GM19240 (cell line): Measurements from ENCODE around the gene ACTN1.
"Not testable (repeated sequence)": the region's sequence is repeated elsewhere in the genome, so short reads cannot be mapped to it uniquely, and the experiment has no call there.

Experiments
- DNase-seq: peaks from one replicate; pipeline ENCODE4 v3.0.0; 2011; ENCODE audit warnings: low spot score; ENCODE audit not compliant: insufficient read length

ACTN1 gene

GRCh38 chr14:68866991-68867533 is 112.0 kb downstream of the ACTN1 start:
- no peak for DNase-seq

GRCh38 chr14:68865542-68865941 is 113.6 kb downstream of the ACTN1 start:
- no peak for DNase-seq

- no peak for DNase-seq
Observed at GRCh38 chr14:68864361-68864750, 114.7 kb downstream of the ACTN1 start.

- no peak for DNase-seq
Observed at GRCh38 chr14:68863610-68864360, 115.3 kb downstream of the ACTN1 start.

DNA sequence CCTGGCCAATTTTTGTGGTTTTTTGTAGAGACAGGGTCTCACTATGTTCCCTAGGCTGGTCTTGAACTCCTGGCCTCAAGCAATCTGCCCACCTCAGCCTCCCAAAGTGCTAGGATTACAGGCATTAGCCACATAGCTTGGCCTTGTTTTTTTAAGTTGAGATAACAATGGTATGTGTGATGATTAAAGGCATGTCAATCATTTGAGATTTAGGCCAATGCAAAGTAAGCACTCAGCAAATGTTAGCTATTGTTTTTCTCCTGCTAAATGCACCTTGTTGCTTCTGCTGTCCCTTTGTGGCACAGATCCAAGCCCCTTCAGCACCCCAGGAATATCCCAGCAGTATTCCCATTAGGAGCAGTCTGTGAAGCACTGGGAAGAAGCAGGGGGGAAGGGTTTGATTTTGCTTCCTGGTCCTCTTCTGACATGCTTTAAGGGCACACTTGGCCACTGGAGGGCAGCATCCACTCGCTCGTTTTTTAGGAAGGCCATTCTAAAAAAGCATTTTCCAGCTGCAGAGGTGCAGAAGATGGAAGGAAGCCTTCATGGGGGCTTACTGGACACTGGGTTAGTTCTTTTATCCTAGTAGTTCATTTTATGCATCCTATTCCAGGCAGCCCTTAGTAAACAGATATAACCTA is 116.0 kb downstream of the ACTN1 start:
- DNase-seq: peak; percentile 61

GRCh38 chr14:68860771-68861170 is 118.3 kb downstream of the ACTN1 start:
- no peak for DNase-seq

GRCh38 chr14:68857516-68858070 is 121.5 kb downstream of the ACTN1 start:
- no peak for DNase-seq

GRCh38 chr14:68856572-68856971 is 122.5 kb downstream of the ACTN1 start:
- DNase-seq: no peak

DNA sequence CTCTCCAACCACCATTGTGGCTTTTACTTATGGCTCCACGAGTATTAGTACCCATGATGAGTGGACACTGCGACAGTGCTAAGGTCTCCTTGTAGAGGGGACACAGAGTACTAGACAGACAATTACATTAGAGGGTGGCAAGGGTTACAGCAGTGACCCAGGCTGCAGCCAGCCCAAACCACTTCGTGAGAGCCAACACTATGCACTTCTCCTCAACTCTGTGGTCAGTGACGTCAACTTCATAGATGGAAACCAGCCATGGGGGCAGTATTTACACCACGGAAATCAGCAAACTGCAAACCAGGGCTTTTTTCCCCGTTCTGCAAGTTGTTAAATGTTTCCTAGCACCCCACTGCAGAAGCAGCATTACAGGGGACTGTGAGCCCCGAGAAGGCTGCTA is 124.7 kb downstream of the ACTN1 start:
- no peak for DNase-seq

GRCh38 chr14:68853749-68854148 is 125.4 kb downstream of the ACTN1 start:
- no peak for DNase-seq

DNA sequence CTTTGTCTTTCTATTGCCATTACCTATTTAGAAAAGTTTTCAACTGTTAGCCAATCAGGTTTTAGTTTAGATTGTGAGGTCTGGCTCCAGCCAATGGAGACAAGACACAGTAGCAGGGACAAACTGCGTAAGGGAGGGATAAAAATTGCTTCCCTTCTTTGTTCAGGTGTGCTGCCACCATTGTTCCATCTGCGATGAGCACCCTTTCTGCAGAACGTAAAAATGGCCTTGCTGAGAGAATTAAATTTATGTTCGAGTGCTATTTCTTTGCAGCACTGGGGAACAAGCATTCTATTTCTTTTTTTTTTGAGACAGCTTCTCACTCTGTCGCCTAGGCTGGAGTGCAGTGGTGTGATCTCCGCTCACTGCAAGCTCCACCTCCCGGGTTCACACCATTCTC is 126.6 kb downstream of the ACTN1 start:
- DNase-seq: not testable (repeated sequence)

DNA sequence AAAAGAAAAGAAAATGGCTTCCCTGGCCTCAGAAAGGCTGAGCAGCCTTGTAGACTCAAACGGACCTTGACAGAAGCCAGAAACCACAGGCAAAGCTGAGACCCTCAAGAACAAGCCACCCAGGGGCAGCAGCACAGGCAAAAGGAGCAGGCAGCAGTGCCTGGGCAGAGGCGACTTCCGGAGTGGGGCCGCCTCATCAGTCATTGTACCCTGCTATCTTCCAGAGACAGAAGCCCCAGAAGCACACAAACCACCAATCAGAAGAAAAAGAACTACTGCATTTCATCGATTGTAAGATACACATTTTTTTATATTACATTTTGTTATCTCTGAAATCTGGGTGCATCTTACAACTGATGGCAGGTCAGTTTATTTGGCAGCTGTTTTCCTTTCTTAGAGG is 128.0 kb downstream of the ACTN1 start:
- DNase-seq: no peak

GRCh38 chr14:68849416-68849815 is 129.7 kb downstream of the ACTN1 start:
- no peak for DNase-seq

DNA sequence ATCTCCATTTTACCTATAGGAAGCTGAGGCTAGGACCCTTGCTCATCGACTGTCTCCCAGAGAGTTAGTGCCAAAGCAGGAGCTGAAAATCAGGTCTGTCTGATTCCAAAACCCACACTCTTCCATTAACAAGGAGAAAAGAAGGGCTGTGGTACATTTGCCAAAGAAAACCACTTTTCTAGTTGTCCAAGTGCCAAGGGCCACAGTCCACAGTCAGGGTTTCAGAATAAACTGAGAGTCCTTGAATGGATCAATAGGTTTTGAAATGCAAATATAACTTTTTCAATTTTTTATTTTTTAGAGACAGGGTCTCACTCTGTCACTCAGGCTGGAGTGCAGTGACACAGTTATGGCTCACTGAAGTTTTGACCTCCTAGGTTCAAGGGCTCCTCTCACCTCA is 130.8 kb downstream of the ACTN1 start:
- DNase-seq: no peak

DNA sequence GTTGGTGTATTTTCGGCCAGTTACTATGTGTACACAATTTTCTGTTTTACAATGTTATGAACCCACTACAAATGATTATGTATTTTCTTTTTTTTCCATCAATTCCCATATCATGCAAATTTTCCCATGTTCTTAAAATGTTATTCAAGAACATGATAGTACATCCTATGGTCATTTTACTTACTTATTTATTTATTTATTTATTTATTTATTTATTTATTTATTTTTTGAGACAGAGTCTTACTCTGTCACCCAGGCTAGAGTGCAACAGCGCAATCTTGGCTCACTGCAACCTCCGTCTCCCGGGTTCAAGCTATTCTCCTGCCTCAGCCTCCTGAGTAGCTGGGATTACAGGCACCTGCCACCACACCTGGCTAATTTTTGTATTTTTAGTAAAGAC is 131.5 kb downstream of the ACTN1 start:
- DNase-seq: not testable (repeated sequence)

DNA sequence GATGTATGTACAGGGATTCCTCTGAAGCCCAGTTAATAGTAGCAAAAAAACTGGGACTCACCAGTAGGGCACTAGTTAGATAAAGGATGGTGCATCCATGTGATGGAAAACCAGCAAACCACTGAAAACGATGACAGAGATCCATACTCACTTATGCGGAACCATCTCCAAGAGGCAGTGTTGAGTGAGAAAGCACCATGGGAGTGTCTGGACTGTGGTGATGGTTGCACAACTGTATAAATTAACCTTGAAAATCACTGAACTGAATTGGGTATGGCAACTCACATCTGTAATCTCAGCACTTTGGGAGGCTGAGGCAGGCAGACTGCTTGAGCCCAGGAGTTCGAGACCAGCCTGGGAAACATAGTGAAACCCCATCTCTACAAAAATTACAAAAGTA is 132.6 kb downstream of the ACTN1 start:
- no peak for DNase-seq

DNA sequence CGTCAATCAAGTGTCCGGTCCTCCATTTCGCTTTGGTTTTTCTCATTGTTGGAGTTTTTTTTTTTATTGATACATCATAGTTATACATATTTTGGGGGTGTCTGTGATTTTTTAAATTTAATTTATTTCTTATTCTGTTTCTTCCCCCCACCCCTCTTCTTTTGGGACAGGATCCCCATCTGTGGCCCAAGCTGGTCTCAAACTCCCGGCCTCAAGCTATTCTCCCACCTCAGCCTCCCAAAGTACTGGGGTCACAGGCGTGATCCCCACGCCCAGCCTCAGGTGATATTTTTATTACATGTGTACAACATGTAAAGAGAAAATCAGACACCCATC is 134.9 kb downstream of the ACTN1 start:
- DNase-seq: no peak

GRCh38 chr14:68843471-68844209 is 135.5 kb downstream of the ACTN1 start:
- peak; percentile 23 for DNase-seq

- no peak for DNase-seq
Observed at GRCh38 chr14:68842298-68842697, 136.8 kb downstream of the ACTN1 start.

DNA sequence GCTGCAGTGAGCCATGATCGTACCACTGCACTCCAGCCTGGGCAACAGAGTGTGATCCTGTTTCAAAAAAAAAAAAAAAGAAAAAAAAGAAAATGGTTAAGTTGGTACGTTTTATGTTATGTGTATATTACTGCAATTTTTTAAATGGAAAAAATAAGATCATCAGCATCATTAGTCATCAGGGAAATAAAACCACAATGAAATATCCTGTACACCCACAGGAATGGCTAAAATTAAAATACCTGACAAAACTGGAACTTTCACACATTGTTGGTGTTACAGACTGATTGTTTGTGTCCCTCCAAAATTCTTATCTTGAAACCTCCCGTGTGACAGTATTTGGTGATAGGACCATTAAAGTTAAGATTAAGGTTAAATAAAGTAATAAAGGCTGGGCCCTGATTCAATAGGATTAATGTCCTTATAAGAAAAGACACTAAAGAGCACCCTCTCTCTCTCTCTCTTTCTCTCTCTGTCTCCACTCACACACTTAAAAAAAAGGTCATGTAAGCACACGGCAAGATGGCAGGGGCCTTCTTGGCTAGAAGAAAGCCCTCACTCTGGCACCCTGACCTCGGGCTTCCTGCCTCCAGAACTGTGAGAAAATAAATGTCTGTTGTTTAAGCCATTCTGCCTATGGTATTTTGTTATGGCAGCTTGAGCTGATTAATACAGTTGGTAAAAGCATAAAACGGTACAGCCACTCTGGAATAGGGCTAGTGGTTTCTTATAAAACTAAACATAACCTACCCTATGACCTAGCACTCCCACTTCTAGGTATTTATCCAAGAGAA is 137.9 kb downstream of the ACTN1 start:
- DNase-seq: no peak

- no peak for DNase-seq
Observed at GRCh38 chr14:68840454-68840853, 138.6 kb downstream of the ACTN1 start.
